Liver (tissue), 3 donors: ENCODE data around the gene TMEM14C.

Source experiments
- CTCF ChIP-seq: fragments of 150-350 bp; IDR thresholded peaks from 2 replicates; pipeline ENCODE4 v1.5.1; 2017; ENCODE audit warnings: improper control_type of control experiment, low read depth, low read length; ENCODE audit not compliant: missing input control
- EGR1 ChIP-seq, 2 donors: IDR thresholded peaks; 2 replicates each; pipeline ENCODE4 v1.6.1; 2016 to 2018; ENCODE audit warnings: antibody characterized with exemption in 2 of 2, low read depth in 2 of 2
- GABPA ChIP-seq, 2 donors: IDR thresholded peaks in 1 of 2; conservative IDR thresholded peaks in 1 of 2; 2 replicates each; pipeline ENCODE4 v1.6.1; 2016; ENCODE audit warnings: antibody characterized with exemption in 2 of 2, mild to moderate bottlenecking in 1 of 2, moderate library complexity in 1 of 2
- HNF4G ChIP-seq: IDR thresholded peaks from 2 replicates; pipeline ENCODE4 v1.6.1; 2016; ENCODE audit warnings: antibody characterized with exemption
- JUND ChIP-seq, 2 donors: IDR thresholded peaks; 2 replicates each; pipeline ENCODE4 v1.6.1; 2016; ENCODE audit warnings: antibody characterized with exemption in 2 of 2
- MAX ChIP-seq: IDR thresholded peaks from 2 replicates; pipeline ENCODE4 v1.6.1; 2016; ENCODE audit warnings: antibody characterized with exemption
- RAD21 ChIP-seq, 2 donors: IDR thresholded peaks; 2 replicates each; pipeline ENCODE4 v1.6.1; 2016; ENCODE audit warnings: antibody characterized with exemption in 2 of 2, mild to moderate bottlenecking in 2 of 2
- RXRA ChIP-seq, 2 donors: IDR thresholded peaks; 2 replicates each; pipeline ENCODE4 v1.6.1; 2017 to 2018; ENCODE audit warnings: antibody characterized with exemption in 2 of 2, mild to moderate bottlenecking in 1 of 2
- SP1 ChIP-seq: IDR thresholded peaks from 2 replicates; pipeline ENCODE4 v1.6.1; 2018; ENCODE audit warnings: antibody characterized with exemption, mild to moderate bottlenecking
- TAF1 ChIP-seq: conservative IDR thresholded peaks from 2 replicates; pipeline ENCODE4 v1.6.1; 2016; ENCODE audit warnings: antibody characterized with exemption, mild to moderate bottlenecking
- YY1 ChIP-seq: IDR thresholded peaks from 2 replicates; pipeline ENCODE4 v1.6.1; 2016; ENCODE audit warnings: antibody characterized with exemption, mild to moderate bottlenecking
- TF ChIP-seq, protein P1 (sequence below): IDR thresholded peaks from 2 replicates; pipeline ENCODE4 v1.6.1; 2016; ENCODE audit warnings: antibody characterized with exemption
- TF ChIP-seq, protein P2 (sequence below): IDR thresholded peaks from 2 replicates; pipeline ENCODE4 v1.6.1; 2016; ENCODE audit warnings: antibody characterized with exemption
- TF ChIP-seq, protein P3 (sequence below): IDR thresholded peaks from 2 replicates; pipeline ENCODE4 v1.6.1; 2016; ENCODE audit warnings: antibody characterized with exemption, mild to moderate bottlenecking
- donor health status: healthy.
- donor health status: healthy.

- no peak for TF ChIP-seq YY1
- TF ChIP-seq, protein P1, sequence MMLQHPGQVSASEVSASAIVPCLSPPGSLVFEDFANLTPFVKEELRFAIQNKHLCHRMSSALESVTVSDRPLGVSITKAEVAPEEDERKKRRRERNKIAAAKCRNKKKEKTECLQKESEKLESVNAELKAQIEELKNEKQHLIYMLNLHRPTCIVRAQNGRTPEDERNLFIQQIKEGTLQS = no peak
- TF ChIP-seq HNF4G = no peak
- TF ChIP-seq SP1 = no peak
- TF ChIP-seq CTCF = no peak
- no peak for TF ChIP-seq RXRA (IDR thresholded peaks at IDR 0.05)
- TF ChIP-seq, protein P2, sequence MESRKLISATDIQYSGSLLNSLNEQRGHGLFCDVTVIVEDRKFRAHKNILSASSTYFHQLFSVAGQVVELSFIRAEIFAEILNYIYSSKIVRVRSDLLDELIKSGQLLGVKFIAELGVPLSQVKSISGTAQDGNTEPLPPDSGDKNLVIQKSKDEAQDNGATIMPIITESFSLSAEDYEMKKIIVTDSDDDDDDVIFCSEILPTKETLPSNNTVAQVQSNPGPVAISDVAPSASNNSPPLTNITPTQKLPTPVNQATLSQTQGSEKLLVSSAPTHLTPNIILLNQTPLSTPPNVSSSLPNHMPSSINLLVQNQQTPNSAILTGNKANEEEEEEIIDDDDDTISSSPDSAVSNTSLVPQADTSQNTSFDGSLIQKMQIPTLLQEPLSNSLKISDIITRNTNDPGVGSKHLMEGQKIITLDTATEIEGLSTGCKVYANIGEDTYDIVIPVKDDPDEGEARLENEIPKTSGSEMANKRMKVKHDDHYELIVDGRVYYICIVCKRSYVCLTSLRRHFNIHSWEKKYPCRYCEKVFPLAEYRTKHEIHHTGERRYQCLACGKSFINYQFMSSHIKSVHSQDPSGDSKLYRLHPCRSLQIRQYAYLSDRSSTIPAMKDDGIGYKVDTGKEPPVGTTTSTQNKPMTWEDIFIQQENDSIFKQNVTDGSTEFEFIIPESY = no peak
- TF ChIP-seq, protein P3, sequence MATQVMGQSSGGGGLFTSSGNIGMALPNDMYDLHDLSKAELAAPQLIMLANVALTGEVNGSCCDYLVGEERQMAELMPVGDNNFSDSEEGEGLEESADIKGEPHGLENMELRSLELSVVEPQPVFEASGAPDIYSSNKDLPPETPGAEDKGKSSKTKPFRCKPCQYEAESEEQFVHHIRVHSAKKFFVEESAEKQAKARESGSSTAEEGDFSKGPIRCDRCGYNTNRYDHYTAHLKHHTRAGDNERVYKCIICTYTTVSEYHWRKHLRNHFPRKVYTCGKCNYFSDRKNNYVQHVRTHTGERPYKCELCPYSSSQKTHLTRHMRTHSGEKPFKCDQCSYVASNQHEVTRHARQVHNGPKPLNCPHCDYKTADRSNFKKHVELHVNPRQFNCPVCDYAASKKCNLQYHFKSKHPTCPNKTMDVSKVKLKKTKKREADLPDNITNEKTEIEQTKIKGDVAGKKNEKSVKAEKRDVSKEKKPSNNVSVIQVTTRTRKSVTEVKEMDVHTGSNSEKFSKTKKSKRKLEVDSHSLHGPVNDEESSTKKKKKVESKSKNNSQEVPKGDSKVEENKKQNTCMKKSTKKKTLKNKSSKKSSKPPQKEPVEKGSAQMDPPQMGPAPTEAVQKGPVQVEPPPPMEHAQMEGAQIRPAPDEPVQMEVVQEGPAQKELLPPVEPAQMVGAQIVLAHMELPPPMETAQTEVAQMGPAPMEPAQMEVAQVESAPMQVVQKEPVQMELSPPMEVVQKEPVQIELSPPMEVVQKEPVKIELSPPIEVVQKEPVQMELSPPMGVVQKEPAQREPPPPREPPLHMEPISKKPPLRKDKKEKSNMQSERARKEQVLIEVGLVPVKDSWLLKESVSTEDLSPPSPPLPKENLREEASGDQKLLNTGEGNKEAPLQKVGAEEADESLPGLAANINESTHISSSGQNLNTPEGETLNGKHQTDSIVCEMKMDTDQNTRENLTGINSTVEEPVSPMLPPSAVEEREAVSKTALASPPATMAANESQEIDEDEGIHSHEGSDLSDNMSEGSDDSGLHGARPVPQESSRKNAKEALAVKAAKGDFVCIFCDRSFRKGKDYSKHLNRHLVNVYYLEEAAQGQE = no peak
- no peak for TF ChIP-seq TAF1
- TF ChIP-seq RAD21 (IDR thresholded peaks at IDR 0.05) = no peak
- no peak for TF ChIP-seq EGR1 (IDR thresholded peaks at IDR 0.05; ENCODE audit: low read depth in 2 of 2)
- no peak for TF ChIP-seq JUND (IDR thresholded peaks at IDR 0.05)
- TF ChIP-seq GABPA (IDR thresholded peaks at IDR 0.05 in 1 of 2, conservative IDR thresholded peaks at IDR 0.05 in 1 of 2) = no peak
- no peak for TF ChIP-seq MAX
These were observed 20.6 kb downstream of the TMEM14C start for GRCh38 chr6:10743515-10743914.
